K562 (cell line): ENCODE data around the gene EIF1. TPM values are rescaled to one million over a fixed set of nuclear protein-coding genes. Genes with fewer than 3 reads are reported as not detected.

ENCODE experiments used
- HEY1 ChIP-seq: fragments of 250-450 bp; sonication (Bioruptor Pico); IDR thresholded peaks from 2 replicates; pipeline ENCODE4 v1.5.0; 2020; ENCODE audit warnings: mild to moderate bottlenecking, moderate library complexity, borderline replicate concordance
- KAT8 ChIP-seq: fragments of 450-650 bp; IDR thresholded peaks from 2 replicates; pipeline ENCODE4 v1.6.1; 2016; ENCODE audit warnings: low read depth, mild to moderate bottlenecking
- MCM3 ChIP-seq: fragments of 450-650 bp; IDR thresholded peaks from 2 replicates; pipeline ENCODE4 v1.6.1; 2016
- MIER1 ChIP-seq: fragments of 450-650 bp; IDR thresholded peaks from 2 replicates; pipeline ENCODE4 v1.6.1; 2016; ENCODE audit warnings: antibody characterized with exemption, mild to moderate bottlenecking, low read depth
- NCOA4 ChIP-seq: fragments of 450-650 bp; IDR thresholded peaks from 2 replicates; pipeline ENCODE4 v1.6.1; 2018; ENCODE audit warnings: mild to moderate bottlenecking; ENCODE audit not compliant: partially characterized antibody
- PHTF2 ChIP-seq: fragments of 250-450 bp; sonication (Bioruptor Pico); IDR thresholded peaks from 2 replicates; pipeline ENCODE4 v1.5.0; 2021; ENCODE audit warnings: mild to moderate bottlenecking
- RBM17 ChIP-seq: fragments of 200-400 bp; formaldehyde crosslinking; IDR thresholded peaks from 2 replicates; pipeline ENCODE4 v1.6.1; 2017; ENCODE audit warnings: low read depth, mild to moderate bottlenecking, low read length, borderline replicate concordance
- THRAP3 ChIP-seq: fragments of 450-650 bp; IDR thresholded peaks from 2 replicates; pipeline ENCODE4 v1.6.1; 2016; ENCODE audit warnings: mild to moderate bottlenecking, inconsistent platforms, borderline replicate concordance
- TSHZ1 ChIP-seq: fragments of 250-450 bp; sonication (Bioruptor Pico); IDR thresholded peaks from 2 replicates; pipeline ENCODE4 v1.4.0; 2020; ENCODE audit warnings: mild to moderate bottlenecking, moderate library complexity
- ZNF134 ChIP-seq: fragments of 250-450 bp; sonication (Bioruptor Pico); conservative IDR thresholded peaks from 2 replicates; pipeline ENCODE4 v1.4.0; 2020
- ZNF146 ChIP-seq: IDR thresholded peaks from one replicate; pipeline ENCODE4 v1.6.1; 2018; ENCODE audit warnings: missing compliant biosample characterization; ENCODE audit not compliant: unreplicated experiment
- ZNF324 ChIP-seq: fragments of 250-450 bp; sonication (Bioruptor Pico); IDR thresholded peaks from 2 replicates; pipeline ENCODE4 v1.4.0; 2020; ENCODE audit warnings: mild to moderate bottlenecking
- ZNF395 ChIP-seq: fragments of 200-800 bp; sonication (Bioruptor generic); IDR thresholded peaks from 2 replicates; pipeline ENCODE4 v1.6.1; 2017; ENCODE audit warnings: missing genetic modification characterization, missing compliant biosample characterization
- ZNF431 ChIP-seq: sonication (generic); formaldehyde crosslinking; IDR thresholded peaks from 2 replicates; pipeline ENCODE4 v1.8.0; 2022; ENCODE audit warnings: mild to moderate bottlenecking, missing genetic modification reagents
- ZNF717 ChIP-seq: fragments of 250-450 bp; sonication (Bioruptor Pico); IDR thresholded peaks from 2 replicates; pipeline ENCODE4 v1.5.0; 2021
- ZNF77 ChIP-seq: fragments of 250-450 bp; sonication (Bioruptor Pico); IDR thresholded peaks from 2 replicates; pipeline ENCODE4 v1.5.0; 2020
- polyA plus RNA-seq, 8 experiments: library from polyadenylated mRNA; depleted of rRNA in 4 of 8; stranded (reverse) in 5 of 8; unstranded in 3 of 8; fragments of >200 nt; fragmentation: Nextera tagmentation in 2 of 8; fragmentation: Illumina TruSeq in 1 of 8; extraction: Ambion mirVana in 2 of 8; extraction: Trizol in 1 of 8; gene quantifications; 2 replicates each; pipeline versions ENCODE4 v1.2.1 to v1.2.3, GENCODE V29; 2011 to 2014; ENCODE audit warnings: inconsistent platforms in 1 of 8, missing spikeins in 1 of 8
- total RNA-seq, 7 experiments: library from RNA; depleted of rRNA in 6 of 7; stranded (reverse); fragments of >200 nt in 6 of 7; fragmentation: Illumina TruSeq in 2 of 7; extraction: Trizol in 2 of 7; gene quantifications; 2 replicates each; pipeline versions ENCODE4 v1.2.1 to v1.2.3, GENCODE V29; 2011 to 2021; ENCODE audit warnings: low replicate concordance in 1 of 7
- TF ChIP-seq, protein P1 (sequence below): fragments of 200-800 bp; sonication (Bioruptor generic); IDR thresholded peaks from 2 replicates; pipeline ENCODE4 v1.6.1; 2016; ENCODE audit warnings: missing genetic modification characterization, missing compliant biosample characterization
- TF ChIP-seq, protein P2 (sequence below): sonication (generic); formaldehyde crosslinking; IDR thresholded peaks from 2 replicates; pipeline ENCODE4 v1.8.1; 2023; ENCODE audit warnings: mild to moderate bottlenecking, missing genetic modification reagents

EIF1 gene
- total and polyA plus RNA-seq, 9 of the 15 experiments (the other 6 are each of a cell fraction or from before 2014, with no cell fraction given) = 67.0 to 1,204 (median 320) TPM

DNA sequence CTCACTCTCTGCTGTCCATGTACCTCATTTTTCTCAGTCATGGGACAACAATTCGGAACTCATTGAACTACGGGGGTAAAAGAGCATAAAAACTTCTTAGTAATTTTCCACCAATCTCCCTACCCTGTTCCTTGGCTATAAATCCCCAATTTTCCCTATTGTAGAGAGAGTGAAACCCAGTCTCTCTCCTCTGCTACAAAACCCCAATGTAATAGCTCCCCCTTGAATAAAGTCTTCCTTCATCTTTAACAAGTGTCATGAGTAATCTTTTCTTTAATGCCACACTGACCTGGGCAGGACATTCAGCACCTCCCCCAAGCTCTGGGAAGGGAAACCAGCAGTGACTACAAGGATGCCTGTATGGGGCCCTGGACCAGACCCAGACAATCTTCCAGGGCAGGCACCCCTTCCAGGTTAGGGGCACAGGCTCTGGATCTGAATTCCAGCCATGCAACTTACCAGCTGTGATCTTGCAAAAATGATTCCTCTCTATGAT lies 10.2 kb upstream of the EIF1 start (continued):
- TF ChIP-seq, protein P1, sequence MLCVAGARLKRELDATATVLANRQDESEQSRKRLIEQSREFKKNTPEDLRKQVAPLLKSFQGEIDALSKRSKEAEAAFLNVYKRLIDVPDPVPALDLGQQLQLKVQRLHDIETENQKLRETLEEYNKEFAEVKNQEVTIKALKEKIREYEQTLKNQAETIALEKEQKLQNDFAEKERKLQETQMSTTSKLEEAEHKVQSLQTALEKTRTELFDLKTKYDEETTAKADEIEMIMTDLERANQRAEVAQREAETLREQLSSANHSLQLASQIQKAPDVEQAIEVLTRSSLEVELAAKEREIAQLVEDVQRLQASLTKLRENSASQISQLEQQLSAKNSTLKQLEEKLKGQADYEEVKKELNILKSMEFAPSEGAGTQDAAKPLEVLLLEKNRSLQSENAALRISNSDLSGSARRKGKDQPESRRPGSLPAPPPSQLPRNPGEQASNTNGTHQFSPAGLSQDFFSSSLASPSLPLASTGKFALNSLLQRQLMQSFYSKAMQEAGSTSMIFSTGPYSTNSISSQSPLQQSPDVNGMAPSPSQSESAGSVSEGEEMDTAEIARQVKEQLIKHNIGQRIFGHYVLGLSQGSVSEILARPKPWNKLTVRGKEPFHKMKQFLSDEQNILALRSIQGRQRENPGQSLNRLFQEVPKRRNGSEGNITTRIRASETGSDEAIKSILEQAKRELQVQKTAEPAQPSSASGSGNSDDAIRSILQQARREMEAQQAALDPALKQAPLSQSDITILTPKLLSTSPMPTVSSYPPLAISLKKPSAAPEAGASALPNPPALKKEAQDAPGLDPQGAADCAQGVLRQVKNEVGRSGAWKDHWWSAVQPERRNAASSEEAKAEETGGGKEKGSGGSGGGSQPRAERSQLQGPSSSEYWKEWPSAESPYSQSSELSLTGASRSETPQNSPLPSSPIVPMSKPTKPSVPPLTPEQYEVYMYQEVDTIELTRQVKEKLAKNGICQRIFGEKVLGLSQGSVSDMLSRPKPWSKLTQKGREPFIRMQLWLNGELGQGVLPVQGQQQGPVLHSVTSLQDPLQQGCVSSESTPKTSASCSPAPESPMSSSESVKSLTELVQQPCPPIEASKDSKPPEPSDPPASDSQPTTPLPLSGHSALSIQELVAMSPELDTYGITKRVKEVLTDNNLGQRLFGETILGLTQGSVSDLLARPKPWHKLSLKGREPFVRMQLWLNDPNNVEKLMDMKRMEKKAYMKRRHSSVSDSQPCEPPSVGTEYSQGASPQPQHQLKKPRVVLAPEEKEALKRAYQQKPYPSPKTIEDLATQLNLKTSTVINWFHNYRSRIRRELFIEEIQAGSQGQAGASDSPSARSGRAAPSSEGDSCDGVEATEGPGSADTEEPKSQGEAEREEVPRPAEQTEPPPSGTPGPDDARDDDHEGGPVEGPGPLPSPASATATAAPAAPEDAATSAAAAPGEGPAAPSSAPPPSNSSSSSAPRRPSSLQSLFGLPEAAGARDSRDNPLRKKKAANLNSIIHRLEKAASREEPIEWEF (CRISPR knock-in tag) = no peak
- TF ChIP-seq ZNF146 (CRISPR knock-in tag) (no peak), ZNF324 (peak; percentile 71), MCM3 (no peak), ZNF395 (CRISPR knock-in tag) (no peak; the same call in 1 of the 2 replicates), MIER1 (no peak), PHTF2 (CRISPR knock-in tag) (peak; percentile 93; the same call in 1 of the 2 replicates), KAT8 (no peak), ZNF717 (peak; percentile 97), RBM17 (no peak), ZNF134 (CRISPR knock-in tag) (no peak), ZNF77 (CRISPR knock-in tag) (peak; percentile 98), THRAP3 (peak; percentile 98), TSHZ1 (CRISPR knock-in tag) (no peak), HEY1 (CRISPR knock-in tag) (peak; percentile 99), NCOA4 (peak; percentile 90), ZNF431 (CRISPR knock-in tag) (peak; percentile 67; the same call in 1 of the 2 replicates)
- TF ChIP-seq, protein P2, sequence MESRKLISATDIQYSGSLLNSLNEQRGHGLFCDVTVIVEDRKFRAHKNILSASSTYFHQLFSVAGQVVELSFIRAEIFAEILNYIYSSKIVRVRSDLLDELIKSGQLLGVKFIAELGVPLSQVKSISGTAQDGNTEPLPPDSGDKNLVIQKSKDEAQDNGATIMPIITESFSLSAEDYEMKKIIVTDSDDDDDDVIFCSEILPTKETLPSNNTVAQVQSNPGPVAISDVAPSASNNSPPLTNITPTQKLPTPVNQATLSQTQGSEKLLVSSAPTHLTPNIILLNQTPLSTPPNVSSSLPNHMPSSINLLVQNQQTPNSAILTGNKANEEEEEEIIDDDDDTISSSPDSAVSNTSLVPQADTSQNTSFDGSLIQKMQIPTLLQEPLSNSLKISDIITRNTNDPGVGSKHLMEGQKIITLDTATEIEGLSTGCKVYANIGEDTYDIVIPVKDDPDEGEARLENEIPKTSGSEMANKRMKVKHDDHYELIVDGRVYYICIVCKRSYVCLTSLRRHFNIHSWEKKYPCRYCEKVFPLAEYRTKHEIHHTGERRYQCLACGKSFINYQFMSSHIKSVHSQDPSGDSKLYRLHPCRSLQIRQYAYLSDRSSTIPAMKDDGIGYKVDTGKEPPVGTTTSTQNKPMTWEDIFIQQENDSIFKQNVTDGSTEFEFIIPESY (CRISPR knock-in tag) = no peak
